BLaER1 treated with 17β-estradiol and CSF1 and Interleukin-3, amounts not matched to agents 10 nM and 100 nM (cell line): ENCODE data around the gene HNRNPH1.
"Not testable (repeated sequence)": the region's sequence is repeated elsewhere in the genome, so short reads cannot be mapped to it uniquely, and the experiment has no call there.

Source experiments
- H3K27ac ChIP-seq, 11 experiments: shearing (Covaris generic); formaldehyde crosslinking; 2 replicates each; pipeline ENCODE4 v1.8.1; 2022
- H3K27me3 ChIP-seq, 11 experiments: shearing (Covaris generic); formaldehyde crosslinking; 2 replicates each; pipeline ENCODE4 v1.8.1; 2022
- H3K36me3 ChIP-seq, 11 experiments: shearing (Covaris generic); formaldehyde crosslinking; 2 replicates each; pipeline ENCODE4 v1.8.1; 2022
- H3K4me1 ChIP-seq, 10 experiments: shearing (Covaris generic); formaldehyde crosslinking; 2 replicates each; pipeline ENCODE4 v1.8.1; 2022
- H3K4me2 ChIP-seq, 11 experiments: shearing (Covaris generic); formaldehyde crosslinking; 2 replicates each; pipeline ENCODE4 v1.8.1; 2022
- H3K4me3 ChIP-seq, 10 experiments: shearing (Covaris generic); formaldehyde crosslinking; 2 replicates each; pipeline ENCODE4 v1.8.1; 2022
- H3K9ac ChIP-seq, 11 experiments: shearing (Covaris generic); formaldehyde crosslinking; 2 replicates each; pipeline ENCODE4 v1.8.1; 2022
- H3K9me3 ChIP-seq, 11 experiments: shearing (Covaris generic); formaldehyde crosslinking; replicated peaks in 1 of 11; 2 replicates each; pipeline ENCODE4 v1.8.1; 2022
- H4K20me1 ChIP-seq, 11 experiments: shearing (Covaris generic); formaldehyde crosslinking; 2 replicates each; pipeline ENCODE4 v1.8.1; 2022
- Cebpa-rat ChIP-seq, 11 experiments: shearing (Covaris generic); IDR thresholded peaks; 2 replicates each; pipeline ENCODE4 v1.8.1; 2022

Gene HNRNPH1

DNA sequence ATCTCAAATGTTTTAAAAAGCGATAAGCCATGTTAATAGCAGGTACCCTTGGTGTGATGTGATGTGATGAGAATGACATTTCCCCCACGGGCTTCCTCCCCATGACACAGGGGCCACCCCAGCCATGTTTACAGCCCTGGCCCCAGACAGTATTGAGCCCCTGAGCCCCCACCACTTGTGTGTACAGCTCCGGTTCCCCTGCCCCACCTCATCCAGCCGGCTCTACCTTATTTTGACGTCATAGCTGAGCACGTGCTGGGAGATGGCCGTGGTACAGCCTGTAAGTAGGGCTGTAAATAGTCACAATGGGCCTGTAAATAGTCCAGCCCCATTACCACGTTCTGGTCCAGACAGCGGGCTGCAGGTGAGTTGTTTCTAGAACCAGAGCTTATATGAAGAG lies 24.9 kb upstream of the HNRNPH1 start:
- Histone ChIP-seq H3K27me3 (no peaks in the 10 kb centered on the region), H3K4me1 (no peaks in the 10 kb centered on the region), H3K9me3 (peaks cover 0 to 11% (median 7%) of the 10 kb centered on the region in 11 experiments; a peak in 18 of 22 replicates), H3K4me2 (no peak overlapping the region), H3K27ac (no peak overlapping the region), H4K20me1 (no peaks in the 10 kb centered on the region), H3K36me3 (no peaks in the 10 kb centered on the region), H3K9ac (no peak overlapping the region), H3K4me3 (no peak overlapping the region)
- TF ChIP-seq Cebpa-rat (IDR thresholded peaks at IDR 0.05) = no peak

DNA sequence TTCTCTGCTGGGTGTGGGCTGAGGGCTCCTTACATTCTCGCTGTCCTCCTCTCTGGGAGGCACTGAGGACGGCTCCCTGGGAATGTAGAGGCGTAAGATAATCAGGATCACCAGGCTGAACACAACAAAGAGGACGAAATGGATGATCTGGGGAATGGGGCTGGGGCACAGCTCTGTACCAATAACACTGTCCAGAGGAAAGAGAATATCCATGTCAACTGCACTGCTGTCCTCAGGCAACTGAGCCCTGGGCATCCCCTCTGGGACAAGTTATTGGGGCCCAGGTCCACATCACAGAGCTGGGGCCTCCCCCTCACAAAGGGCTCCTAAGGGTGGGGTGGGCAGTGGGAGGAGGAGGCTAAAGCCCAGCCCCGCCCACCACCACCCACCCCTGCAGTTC lies 21.3 kb upstream of the HNRNPH1 start:
- H3K4me1 ChIP-seq, H3K27me3 ChIP-seq, H3K36me3 ChIP-seq, H4K20me1 ChIP-seq, H3K9ac ChIP-seq, H3K4me3 ChIP-seq, H3K27ac ChIP-seq, H3K9me3 ChIP-seq, H3K4me2 ChIP-seq: not testable (repeated sequence)

DNA sequence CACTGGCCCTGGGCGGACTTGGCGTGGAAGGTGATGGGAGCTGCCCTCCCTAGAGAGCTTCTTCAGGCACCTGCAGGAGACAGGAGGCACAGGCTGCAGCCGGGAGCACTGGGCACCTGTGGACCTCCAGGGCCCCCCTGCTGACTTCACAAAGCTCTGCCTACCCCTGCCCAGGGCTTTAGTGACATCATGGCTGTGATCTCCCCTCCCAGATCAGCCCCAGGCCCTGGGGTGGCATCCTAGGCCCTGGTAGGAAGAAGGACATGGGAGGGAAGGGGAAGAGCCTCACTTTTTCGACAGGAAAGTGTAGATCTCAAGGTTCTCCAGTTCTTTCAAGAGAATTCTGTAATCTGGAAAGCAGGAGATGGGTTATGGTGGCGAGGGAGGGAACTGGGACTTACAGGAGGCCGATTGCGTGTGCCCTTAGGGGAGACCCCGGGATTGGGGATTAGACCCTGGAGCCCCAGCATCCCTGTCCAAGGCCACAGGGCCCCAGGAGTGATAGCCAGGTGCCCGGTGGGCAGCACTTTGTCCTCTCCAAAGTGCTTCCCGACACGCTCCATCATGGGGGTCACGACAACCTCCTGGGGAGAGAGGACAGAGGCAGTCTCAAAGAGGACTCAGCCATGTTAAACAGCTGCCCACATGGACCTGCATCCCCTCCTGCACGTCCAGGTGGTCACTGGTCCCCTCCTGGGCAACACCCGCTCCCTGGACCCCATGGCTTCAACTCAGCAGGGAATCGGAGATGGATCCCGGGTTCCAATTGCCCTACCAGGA lies 19.9 kb upstream of the HNRNPH1 start:
- not testable (repeated sequence) for H3K4me2 ChIP-seq, H3K4me3 ChIP-seq, H3K27ac ChIP-seq, H4K20me1 ChIP-seq, H3K36me3 ChIP-seq, H3K27me3 ChIP-seq, H3K9ac ChIP-seq, H3K9me3 ChIP-seq, H3K4me1 ChIP-seq

DNA sequence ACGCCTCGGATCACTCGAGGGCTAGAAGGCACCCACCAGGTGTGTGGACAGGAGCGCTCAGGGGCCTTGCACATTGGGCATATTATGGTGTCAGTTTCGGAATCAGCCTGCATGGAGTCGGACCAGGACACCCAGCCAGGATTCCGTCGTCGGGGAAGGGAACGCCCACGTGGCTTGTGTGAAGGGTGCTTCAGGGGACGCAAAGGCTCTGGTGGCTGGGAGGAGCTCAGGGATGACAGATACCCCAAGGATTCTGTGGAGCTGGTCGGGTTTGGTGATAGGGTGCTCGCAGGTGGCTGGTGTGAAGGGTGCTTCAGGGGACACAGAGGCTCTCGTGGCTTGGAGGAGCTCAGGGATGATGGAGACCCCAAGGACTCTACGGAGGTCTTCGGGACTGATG lies 19.2 kb upstream of the HNRNPH1 start:
- H3K4me3 ChIP-seq, H3K36me3 ChIP-seq, H3K9ac ChIP-seq, H4K20me1 ChIP-seq, H3K27me3 ChIP-seq, H3K27ac ChIP-seq, H3K9me3 ChIP-seq, H3K4me2 ChIP-seq: not testable (repeated sequence)
- H3K4me1 ChIP-seq = peaks cover 0 to 13% (median 7%) of the 10 kb centered on the region in 10 experiments; a peak in 11 of 20 replicates

DNA sequence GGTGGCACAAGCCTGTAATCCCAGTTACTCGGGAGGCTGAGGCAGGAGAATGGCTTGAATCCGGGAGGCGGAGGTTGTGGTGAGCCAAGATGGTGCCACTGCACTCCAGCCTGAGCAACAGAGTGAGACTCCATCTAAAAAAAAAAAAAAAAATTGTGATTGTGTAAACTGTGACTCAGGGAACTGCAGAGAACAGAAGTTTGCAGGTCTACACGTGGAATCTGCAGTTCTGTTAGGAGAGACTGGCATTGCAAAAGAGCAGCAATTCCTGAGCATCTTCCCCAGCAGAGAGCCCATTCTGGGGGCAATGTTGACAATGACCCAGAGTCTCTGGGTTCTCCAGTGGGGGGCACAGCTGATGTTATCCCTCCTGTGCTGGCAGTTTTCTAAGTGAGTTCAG lies 18.3 kb upstream of the HNRNPH1 start:
- H4K20me1 ChIP-seq, H3K9ac ChIP-seq, H3K36me3 ChIP-seq, H3K4me2 ChIP-seq, H3K4me3 ChIP-seq, H3K27ac ChIP-seq, H3K9me3 ChIP-seq, H3K27me3 ChIP-seq: not testable (repeated sequence)
- peaks cover 0 to 13% (median 7%) of the 10 kb centered on the region in 10 experiments; a peak in 11 of 20 replicates for H3K4me1 ChIP-seq

DNA sequence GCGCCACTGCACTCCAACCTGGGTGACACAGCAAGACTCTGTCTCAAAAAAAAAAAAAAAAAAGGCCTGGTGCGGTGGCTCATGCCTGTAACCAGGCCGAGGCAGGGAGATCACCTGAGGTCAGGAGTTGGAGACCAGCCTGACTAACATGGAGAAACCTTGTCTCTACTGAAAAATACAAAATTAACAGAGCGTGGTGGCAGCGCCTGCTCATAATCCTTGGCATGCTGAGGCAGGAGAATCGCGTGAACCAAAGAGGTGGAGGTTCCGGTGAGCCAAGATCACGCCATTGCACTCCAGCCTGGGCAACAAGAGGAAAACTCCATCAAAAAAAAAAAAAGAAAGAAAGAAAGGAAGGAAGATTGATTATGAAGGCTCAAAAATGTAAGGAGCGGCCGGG lies 15.8 kb upstream of the HNRNPH1 start:
- not testable (repeated sequence) for H3K36me3 ChIP-seq, H3K4me2 ChIP-seq, H3K27ac ChIP-seq, H3K9ac ChIP-seq, H4K20me1 ChIP-seq, H3K9me3 ChIP-seq, H3K27me3 ChIP-seq, H3K4me3 ChIP-seq
- H3K4me1 ChIP-seq = peaks cover 0 to 13% (median 7%) of the 10 kb centered on the region in 10 experiments; a peak in 11 of 20 replicates

DNA sequence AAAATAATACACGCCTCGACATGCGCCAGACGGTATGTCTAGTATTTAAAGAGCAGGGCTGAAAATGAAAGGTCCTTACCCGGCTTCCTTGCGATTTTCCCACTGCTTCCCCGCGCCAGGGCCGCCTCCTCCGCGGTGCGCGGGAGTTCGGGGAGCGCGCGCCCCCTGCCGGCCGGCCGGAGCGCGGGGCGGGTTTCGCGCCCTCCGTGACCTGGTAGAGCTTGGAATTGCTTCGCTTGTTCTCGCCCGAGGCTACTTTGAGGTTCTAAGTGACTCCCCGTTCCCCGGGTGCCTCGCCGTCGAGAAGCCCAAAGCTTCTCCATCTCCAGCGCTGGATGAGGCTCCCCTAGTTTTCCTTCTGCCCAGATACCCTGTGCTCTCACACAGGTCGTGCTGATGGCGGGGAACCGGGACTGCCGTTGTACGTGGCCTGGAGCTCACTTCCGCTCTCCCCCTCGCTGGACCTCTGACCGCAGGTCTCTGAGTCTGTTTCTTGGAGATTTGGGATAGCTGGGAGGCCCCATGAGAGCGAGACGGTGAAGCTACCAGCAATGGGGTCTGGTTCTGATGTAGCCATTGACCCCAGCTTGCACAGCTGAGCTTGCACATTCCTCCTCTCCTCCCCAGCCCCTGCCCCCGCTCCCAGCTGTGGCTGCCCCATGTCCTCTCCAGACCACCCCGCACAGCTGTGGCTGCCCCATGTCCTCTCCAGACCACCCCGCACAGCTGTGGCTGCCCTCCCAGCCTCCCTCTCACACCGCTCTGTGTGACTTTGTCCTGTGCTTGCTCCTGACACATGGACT lies 11.1 kb upstream of the HNRNPH1 start:
- Histone ChIP-seq H3K36me3 (peaks cover 0 to 25% (median 12%) of the 10 kb centered on the region in 11 experiments; a peak in 15 of 22 replicates), H3K9me3 (peaks cover 0 to 19% (median 12%) of the 10 kb centered on the region in 11 experiments; a peak in 17 of 22 replicates), H3K4me1 (peaks cover 4 to 20% (median 13%) of the 10 kb centered on the region in 10 experiments; a peak in 18 of 20 replicates)
- not testable (repeated sequence) for H3K9ac ChIP-seq, H3K27me3 ChIP-seq, H3K27ac ChIP-seq, H3K4me2 ChIP-seq, H3K4me3 ChIP-seq, H4K20me1 ChIP-seq

DNA sequence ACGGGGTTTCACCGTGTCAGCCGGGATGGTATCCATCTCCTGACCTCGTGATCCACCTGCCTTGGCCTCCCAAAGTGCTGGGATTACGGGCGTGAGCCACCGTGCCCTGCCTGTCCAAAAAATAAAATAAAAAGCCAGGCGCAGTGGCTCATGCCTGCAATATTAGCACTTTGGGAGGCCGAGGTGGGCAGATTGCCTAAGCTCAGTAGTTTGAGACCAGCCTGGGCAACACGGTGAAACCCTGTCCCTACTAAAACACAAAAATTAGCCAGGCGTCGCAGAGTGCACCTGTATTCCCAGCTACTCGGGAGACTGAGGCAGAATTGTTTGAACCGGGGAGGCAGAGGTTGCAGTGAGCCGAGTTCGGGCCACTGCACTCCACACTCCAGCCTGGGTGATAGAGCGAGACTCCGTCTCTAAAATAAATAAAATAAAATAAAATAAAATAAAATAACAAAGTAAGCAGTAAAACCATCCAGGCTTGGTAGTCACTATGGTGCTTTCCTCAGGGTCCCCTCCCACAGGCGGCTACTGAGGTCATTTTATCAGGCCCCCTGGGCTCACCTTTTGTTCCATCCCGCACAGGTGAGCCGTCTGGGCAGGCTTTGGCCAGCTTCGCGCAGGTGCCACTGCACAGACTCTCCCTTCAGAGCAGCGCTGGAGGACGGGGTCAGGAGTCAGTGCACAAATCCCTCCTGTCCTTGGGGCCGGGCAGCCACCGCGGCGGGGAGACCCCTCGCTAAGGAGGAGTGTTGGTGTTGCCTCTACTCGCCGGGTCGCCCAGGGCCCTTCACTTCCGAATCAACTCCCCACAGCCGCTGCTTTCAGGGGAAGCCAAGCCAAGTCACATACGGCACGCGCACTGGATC lies 10.3 kb upstream of the HNRNPH1 start:
- Histone ChIP-seq H3K27ac (peak overlapping the region in 9 of 11 experiments; percentile 30 to 56 (median 46); a peak in 8 of 22 replicates), H3K4me1 (peaks cover 4 to 20% (median 13%) of the 10 kb centered on the region in 10 experiments; a peak in 18 of 20 replicates), H3K9me3 (peaks cover 0 to 19% (median 12%) of the 10 kb centered on the region in 11 experiments; a peak in 17 of 22 replicates), H3K9ac (peak overlapping the region; percentile 63 to 76 (median 73)), H3K4me2 (peak overlapping the region; percentile 77 to 92 (median 88)), H3K36me3 (peaks cover 0 to 30% (median 15%) of the 10 kb centered on the region in 11 experiments; a peak in 15 of 22 replicates), H3K4me3 (peak overlapping the region; percentile 49 to 71 (median 64))
- not testable (repeated sequence) for H4K20me1 ChIP-seq, H3K27me3 ChIP-seq

DNA sequence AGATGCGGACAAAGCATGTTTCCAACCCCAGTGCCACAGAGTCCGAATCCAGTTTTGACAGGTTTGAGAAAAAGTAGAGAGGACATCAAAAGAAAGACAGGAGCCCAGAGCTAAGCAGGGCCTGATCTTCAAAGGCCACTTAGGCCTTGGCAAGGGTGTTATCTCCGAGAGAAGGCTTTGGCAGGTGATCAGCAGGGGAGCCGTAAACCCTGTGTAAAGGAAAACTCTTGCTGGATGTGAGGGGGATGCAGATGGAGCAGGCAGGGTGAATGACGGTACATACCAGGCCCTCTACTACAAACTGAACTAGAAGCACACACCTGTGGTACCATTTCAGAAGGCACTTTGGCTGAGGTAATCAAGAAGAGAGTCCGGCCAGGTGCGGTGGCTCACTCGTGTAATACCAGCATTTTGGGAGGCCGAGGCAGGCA lies 1.4 kb upstream of the HNRNPH1 start:
- Histone ChIP-seq H4K20me1 (peaks cover 31 to 35% (median 34%) of the 10 kb centered on the region in 11 experiments), H3K9ac (peak overlapping the region; percentile 98 to 100 (median 100); a peak in 20 of 22 replicates), H3K27me3 (no peaks in the 10 kb centered on the region), H3K9me3 (no peaks in the 10 kb centered on the region; a peak in 5 of 22 replicates), H3K4me2 (peak overlapping the region; percentile 90 to 100 (median 98)), H3K27ac (peak overlapping the region in 10 of 11 experiments; percentile 98 to 100 (median 99); a peak in 21 of 22 replicates), H3K4me1 (peaks cover 14 to 34% (median 29%) of the 10 kb centered on the region in 10 experiments), H3K36me3 (peaks cover 27 to 51% (median 33%) of the 10 kb centered on the region in 11 experiments), H3K4me3 (peak overlapping the region in 9 of 10 experiments; percentile 96 to 100 (median 99); a peak in 12 of 20 replicates)
- no peak for TF ChIP-seq Cebpa-rat (IDR thresholded peaks at IDR 0.05)
